ENCODE data around the gene GADD45A. TPM values are rescaled to one million over a fixed set of nuclear protein-coding genes. Genes with fewer than 3 reads are reported as not detected.
A peak's percentile ranks its signal among the peaks of the same experiment; 100 is the strongest.
"Not testable (repeated sequence)": the region's sequence is repeated elsewhere in the genome, so short reads cannot be mapped to it uniquely, and the experiment has no call there.

GADD45A gene
- total and polyA plus RNA-seq, 2 donors: 17.8 to 182 TPM

DNA sequence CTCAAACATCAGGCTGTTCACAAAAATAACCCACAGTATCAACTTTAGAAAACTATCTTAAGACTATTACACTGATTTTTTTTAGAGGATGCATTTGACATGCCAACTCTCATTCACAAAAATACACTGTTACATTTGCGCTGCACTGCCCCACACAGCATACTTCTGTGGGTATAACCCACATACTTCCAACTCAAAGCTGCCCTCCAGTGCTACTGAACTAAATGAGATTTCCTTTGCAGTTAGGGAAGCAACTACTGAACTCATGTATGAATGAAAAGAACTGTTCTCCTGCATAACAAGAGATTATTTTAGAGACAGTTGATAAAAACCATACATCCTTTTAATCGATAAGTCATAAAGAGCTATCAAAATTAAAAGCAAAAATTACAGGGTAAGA is 25.8 kb upstream of the GADD45A start:
- H3K9me3 ChIP-seq (ENCODE audit: control insufficient read depth in 2 of 2, insufficient read depth in 1 of 2, low read length in 1 of 2): no peaks in the 10 kb centered on the region
- H3K27me3 ChIP-seq (ENCODE audit: control insufficient read depth in 2 of 2, insufficient read depth in 1 of 2, low read length in 1 of 2): no peaks in the 10 kb centered on the region
- H3K4me1 ChIP-seq (ENCODE audit: control insufficient read depth in 2 of 2, insufficient read depth in 2 of 2, low read length in 2 of 2): no peaks in the 10 kb centered on the region
- H3K27ac ChIP-seq (ENCODE audit: low read depth in 1 of 2, low read length in 1 of 2): no peak overlapping the region
- WGBS: 88% methylated on average over 2 of the region's 2 CpGs
- H3K36me3 ChIP-seq (ENCODE audit: control insufficient read depth in 2 of 2, insufficient read depth in 2 of 2, low read length in 1 of 2): no peaks in the 10 kb centered on the region
- no peak overlapping the region for H3K4me3 ChIP-seq (ENCODE audit: low read length in 2 of 2)
- no peak for DNase-seq (ENCODE audit: low read depth in 6 of 9, low spot score in 9 of 9)

DNA sequence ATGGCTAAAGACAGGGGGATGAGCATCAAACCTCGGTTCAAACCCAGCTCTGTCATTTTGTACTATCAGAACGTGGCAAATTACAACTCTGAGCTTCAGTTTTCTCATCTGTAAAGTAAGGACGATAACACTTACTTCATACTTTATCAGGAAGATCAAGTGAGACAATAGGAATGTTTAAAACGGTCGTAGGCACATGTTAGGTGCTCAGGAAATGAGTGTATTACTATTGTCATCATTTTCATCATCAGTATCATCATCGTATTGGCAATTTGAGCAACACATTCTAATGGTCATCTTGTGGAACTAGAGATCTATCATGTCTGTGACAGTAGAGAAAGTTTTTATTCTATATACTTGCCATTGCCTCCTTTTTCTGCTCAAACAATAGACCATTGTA is 22.1 kb upstream of the GADD45A start:
- H3K27ac ChIP-seq (ENCODE audit: low read depth in 1 of 2, low read length in 1 of 2): no peak overlapping the region
- no peaks in the 10 kb centered on the region for H3K4me1 ChIP-seq (ENCODE audit: control insufficient read depth in 2 of 2, insufficient read depth in 2 of 2, low read length in 2 of 2)
- no peaks in the 10 kb centered on the region for H3K36me3 ChIP-seq (ENCODE audit: control insufficient read depth in 2 of 2, insufficient read depth in 2 of 2, low read length in 1 of 2)
- DNase-seq (ENCODE audit: low read depth in 6 of 9, low spot score in 9 of 9): no peak
- H3K9me3 ChIP-seq (ENCODE audit: control insufficient read depth in 2 of 2, insufficient read depth in 1 of 2, low read length in 1 of 2): no peaks in the 10 kb centered on the region
- WGBS: 86% methylated on average over 6 of the region's 6 CpGs
- no peak overlapping the region for H3K4me3 ChIP-seq (ENCODE audit: low read length in 2 of 2)
- no peaks in the 10 kb centered on the region for H3K27me3 ChIP-seq (ENCODE audit: control insufficient read depth in 2 of 2, insufficient read depth in 1 of 2, low read length in 1 of 2)

DNA sequence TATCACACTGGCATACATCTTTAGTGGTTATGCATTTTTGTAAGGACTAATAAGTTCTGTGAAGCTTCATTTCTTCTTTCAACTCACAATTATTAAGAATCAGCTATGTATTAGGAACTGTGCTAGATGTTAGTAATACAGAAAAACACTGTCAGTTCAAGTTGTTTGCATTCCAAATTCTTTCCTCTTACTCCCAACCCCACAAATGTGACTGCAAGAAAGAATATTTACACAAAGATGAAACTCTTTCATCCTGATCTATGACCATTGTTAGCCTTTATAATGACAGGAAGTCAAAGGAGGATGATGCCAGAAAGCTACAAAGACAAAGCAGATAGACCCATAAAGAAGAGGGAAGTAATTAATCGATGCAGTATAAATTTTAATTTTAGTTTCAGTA is 21.0 kb upstream of the GADD45A start:
- Histone ChIP-seq H3K4me3 (ENCODE audit: low read length in 2 of 2) (no peak overlapping the region), H3K4me1 (ENCODE audit: control insufficient read depth in 2 of 2, insufficient read depth in 2 of 2, low read length in 2 of 2) (no peaks in the 10 kb centered on the region), H3K36me3 (ENCODE audit: control insufficient read depth in 2 of 2, insufficient read depth in 2 of 2, low read length in 1 of 2) (no peaks in the 10 kb centered on the region), H3K27me3 (ENCODE audit: control insufficient read depth in 2 of 2, insufficient read depth in 1 of 2, low read length in 1 of 2) (no peaks in the 10 kb centered on the region), H3K27ac (ENCODE audit: low read depth in 1 of 2, low read length in 1 of 2) (no peak overlapping the region), H3K9me3 (ENCODE audit: control insufficient read depth in 2 of 2, insufficient read depth in 1 of 2, low read length in 1 of 2) (no peaks in the 10 kb centered on the region)
- 81% methylated on average over 1 of the region's 1 CpG for WGBS
- no peak for DNase-seq (ENCODE audit: low read depth in 6 of 9, low spot score in 9 of 9)

DNA sequence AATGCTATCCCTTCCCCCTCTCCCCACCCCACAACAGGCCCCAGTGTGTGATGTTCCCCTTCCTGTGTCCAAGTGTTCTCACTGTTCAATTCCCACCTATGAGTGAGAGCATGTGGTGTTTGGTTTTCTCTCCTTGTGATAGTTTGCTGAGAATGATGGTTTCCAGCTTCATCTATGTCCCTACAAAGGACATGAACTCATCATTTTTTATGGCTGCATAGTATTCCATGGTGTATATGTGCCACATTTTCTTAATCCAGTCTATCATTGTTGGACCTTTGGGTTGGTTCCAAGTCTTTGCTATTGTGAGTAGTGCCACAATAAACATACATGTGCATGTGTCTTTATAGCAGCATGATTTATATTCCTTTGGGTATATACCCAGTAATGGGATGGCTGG is 19.7 kb upstream of the GADD45A start:
- H3K4me1 ChIP-seq (ENCODE audit: control insufficient read depth in 2 of 2, insufficient read depth in 2 of 2, low read length in 2 of 2); DNase-seq (ENCODE audit: low read depth in 6 of 9, low spot score in 9 of 9); H3K27ac ChIP-seq (ENCODE audit: low read depth in 1 of 2, low read length in 1 of 2); H3K9me3 ChIP-seq (ENCODE audit: control insufficient read depth in 2 of 2, insufficient read depth in 1 of 2, low read length in 1 of 2); H3K27me3 ChIP-seq (ENCODE audit: control insufficient read depth in 2 of 2, insufficient read depth in 1 of 2, low read length in 1 of 2); H3K4me3 ChIP-seq (ENCODE audit: low read length in 2 of 2); H3K36me3 ChIP-seq (ENCODE audit: control insufficient read depth in 2 of 2, insufficient read depth in 2 of 2, low read length in 1 of 2): not testable (repeated sequence)

DNA sequence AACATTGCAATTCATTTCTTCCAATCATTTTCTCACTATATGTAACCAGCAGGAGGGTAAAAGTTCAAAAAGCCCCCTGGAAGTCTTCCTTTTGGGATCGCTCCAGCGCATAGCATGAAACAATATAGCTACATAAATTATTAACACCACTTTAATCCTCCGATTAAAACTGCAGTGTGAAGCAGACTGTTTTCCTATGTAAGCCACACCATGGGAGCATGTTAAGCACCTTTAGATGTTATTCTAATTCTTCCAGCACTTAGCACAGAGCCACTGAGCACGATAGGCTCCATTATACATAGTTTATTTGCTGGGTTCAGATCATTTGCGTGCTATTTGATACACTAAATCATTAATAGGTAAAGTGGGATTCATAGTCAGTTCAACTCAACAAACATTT is 18.4 kb upstream of the GADD45A start:
- no peaks in the 10 kb centered on the region for H3K4me1 ChIP-seq (ENCODE audit: control insufficient read depth in 2 of 2, insufficient read depth in 2 of 2, low read length in 2 of 2)
- 96% methylated on average over 5 of the region's 5 CpGs for WGBS
- no peak overlapping the region for H3K4me3 ChIP-seq (ENCODE audit: low read length in 2 of 2)
- no peaks in the 10 kb centered on the region for H3K36me3 ChIP-seq (ENCODE audit: control insufficient read depth in 2 of 2, insufficient read depth in 2 of 2, low read length in 1 of 2)
- no peaks in the 10 kb centered on the region for H3K27me3 ChIP-seq (ENCODE audit: control insufficient read depth in 2 of 2, insufficient read depth in 1 of 2, low read length in 1 of 2)
- no peak overlapping the region for H3K27ac ChIP-seq (ENCODE audit: low read depth in 1 of 2, low read length in 1 of 2)
- no peaks in the 10 kb centered on the region for H3K9me3 ChIP-seq (ENCODE audit: control insufficient read depth in 2 of 2, insufficient read depth in 1 of 2, low read length in 1 of 2)
- no peak for DNase-seq (ENCODE audit: low read depth in 6 of 9, low spot score in 9 of 9)

DNA sequence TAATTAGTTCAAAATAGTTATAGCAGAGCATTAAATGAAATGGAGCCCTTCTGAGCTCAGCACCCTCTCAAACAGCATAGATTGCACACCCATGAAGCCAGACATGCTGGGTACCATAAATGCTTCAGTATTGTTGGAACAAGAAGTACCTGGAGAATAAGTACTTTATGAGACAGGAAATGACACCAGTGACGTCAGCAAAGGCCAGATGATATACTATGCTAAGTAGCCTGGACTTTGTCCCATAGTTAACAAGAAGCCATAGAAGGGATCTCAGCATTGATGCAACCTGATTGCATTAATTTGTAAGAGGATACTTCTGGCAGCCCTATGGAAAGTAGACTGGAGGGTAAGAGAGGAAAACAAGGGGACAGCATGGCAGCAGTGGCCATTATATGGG is 16.3 kb upstream of the GADD45A start:
- Histone ChIP-seq H3K27ac (ENCODE audit: low read depth in 1 of 2, low read length in 1 of 2) (no peak overlapping the region), H3K4me1 (ENCODE audit: control insufficient read depth in 2 of 2, insufficient read depth in 2 of 2, low read length in 2 of 2) (no peaks in the 10 kb centered on the region), H3K27me3 (ENCODE audit: control insufficient read depth in 2 of 2, insufficient read depth in 1 of 2, low read length in 1 of 2) (no peaks in the 10 kb centered on the region), H3K36me3 (ENCODE audit: control insufficient read depth in 2 of 2, insufficient read depth in 2 of 2, low read length in 1 of 2) (no peaks in the 10 kb centered on the region), H3K4me3 (ENCODE audit: low read length in 2 of 2) (no peak overlapping the region), H3K9me3 (ENCODE audit: control insufficient read depth in 2 of 2, insufficient read depth in 1 of 2, low read length in 1 of 2) (no peaks in the 10 kb centered on the region)
- no peak for DNase-seq (ENCODE audit: low read depth in 6 of 9, low spot score in 9 of 9)
- WGBS: 75% methylated on average over 1 of the region's 1 CpG

DNA sequence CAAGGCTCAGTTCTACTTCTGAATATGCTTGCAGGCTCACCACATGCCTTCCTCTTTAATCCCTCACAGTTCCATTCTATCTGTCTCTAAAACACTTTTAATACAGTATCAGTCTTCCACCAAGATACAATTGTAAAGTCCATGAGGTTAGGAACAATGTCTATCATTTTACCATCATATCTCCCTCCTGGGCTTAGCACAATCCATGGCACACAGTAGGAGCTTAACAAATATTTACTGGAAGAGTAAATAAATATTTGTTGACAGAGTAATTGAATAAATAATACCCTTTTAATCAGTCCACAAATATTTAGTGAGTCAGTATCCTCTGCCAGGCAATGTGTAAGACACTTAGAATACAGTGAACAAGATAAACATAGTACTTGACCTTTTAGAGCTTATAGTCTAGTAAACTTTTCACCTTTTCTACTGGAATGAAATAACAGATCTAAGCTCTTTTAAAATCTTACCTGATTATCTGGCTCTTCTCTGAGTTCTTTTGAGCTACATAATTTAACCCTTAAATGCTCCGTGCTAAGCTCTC is 12.7 kb upstream of the GADD45A start:
- no peaks in the 10 kb centered on the region for H3K27me3 ChIP-seq (ENCODE audit: control insufficient read depth in 2 of 2, insufficient read depth in 1 of 2, low read length in 1 of 2)
- H3K36me3 ChIP-seq (ENCODE audit: control insufficient read depth in 2 of 2, insufficient read depth in 2 of 2, low read length in 1 of 2): no peaks in the 10 kb centered on the region
- no peak overlapping the region for H3K4me3 ChIP-seq (ENCODE audit: low read length in 2 of 2)
- peaks cover 14 to 22% of the 10 kb centered on the region in 2 donors for H3K4me1 ChIP-seq (ENCODE audit: control insufficient read depth in 2 of 2, insufficient read depth in 2 of 2, low read length in 2 of 2)
- no peak for DNase-seq (ENCODE audit: low read depth in 6 of 9, low spot score in 9 of 9)
- H3K27ac ChIP-seq (ENCODE audit: low read depth in 1 of 2, low read length in 1 of 2): no peak overlapping the region
- WGBS: 97% methylated on average over 1 of the region's 1 CpG
- H3K9me3 ChIP-seq (ENCODE audit: control insufficient read depth in 2 of 2, insufficient read depth in 1 of 2, low read length in 1 of 2): no peaks in the 10 kb centered on the region

DNA sequence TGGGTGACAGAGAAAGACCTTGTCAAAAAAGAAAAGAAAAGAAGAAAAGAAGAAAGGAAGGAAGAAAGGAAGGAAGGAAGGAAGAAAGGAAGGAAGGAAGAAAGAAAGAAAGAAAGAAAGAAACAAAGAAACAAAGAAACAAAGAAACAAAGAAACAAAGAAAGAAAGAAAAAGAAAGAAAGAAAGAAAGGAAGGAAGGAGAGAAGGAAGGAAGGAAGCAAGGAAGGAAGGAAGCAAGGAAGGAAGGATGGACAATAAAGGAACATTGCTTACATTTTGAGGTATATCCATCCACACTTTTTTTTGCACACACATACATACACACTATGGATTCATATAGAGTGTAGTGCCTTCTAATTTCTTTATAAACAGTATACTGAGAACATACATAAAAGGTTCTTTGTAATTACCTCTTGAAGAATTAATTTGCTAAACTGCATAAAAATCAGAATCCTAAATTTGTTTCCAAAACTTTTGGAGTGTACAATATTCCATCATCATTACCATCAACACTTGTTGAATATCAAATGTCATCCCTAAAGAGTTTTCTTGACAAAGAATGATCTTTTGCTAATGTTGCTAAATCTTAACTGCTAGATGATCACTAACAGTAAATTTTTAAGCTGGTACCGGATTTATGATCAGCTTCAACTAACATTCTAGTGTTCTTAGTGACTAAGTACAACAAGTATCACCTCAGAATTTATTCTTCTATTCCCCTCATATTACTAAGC is 11.4 kb upstream of the GADD45A start:
- Histone ChIP-seq H3K4me3 (ENCODE audit: low read length in 2 of 2) (no peak overlapping the region), H3K9me3 (ENCODE audit: control insufficient read depth in 2 of 2, insufficient read depth in 1 of 2, low read length in 1 of 2) (no peaks in the 10 kb centered on the region), H3K4me1 (ENCODE audit: control insufficient read depth in 2 of 2, insufficient read depth in 2 of 2, low read length in 2 of 2) (peaks cover 14 to 22% of the 10 kb centered on the region in 2 donors), H3K36me3 (ENCODE audit: control insufficient read depth in 2 of 2, insufficient read depth in 2 of 2, low read length in 1 of 2) (no peaks in the 10 kb centered on the region), H3K27me3 (ENCODE audit: control insufficient read depth in 2 of 2, insufficient read depth in 1 of 2, low read length in 1 of 2) (no peaks in the 10 kb centered on the region), H3K27ac (ENCODE audit: low read depth in 1 of 2, low read length in 1 of 2) (no peak overlapping the region)
- no peak for DNase-seq (ENCODE audit: low read depth in 6 of 9, low spot score in 9 of 9)
- WGBS: 93% methylated on average over 1 of the region's 1 CpG

DNA sequence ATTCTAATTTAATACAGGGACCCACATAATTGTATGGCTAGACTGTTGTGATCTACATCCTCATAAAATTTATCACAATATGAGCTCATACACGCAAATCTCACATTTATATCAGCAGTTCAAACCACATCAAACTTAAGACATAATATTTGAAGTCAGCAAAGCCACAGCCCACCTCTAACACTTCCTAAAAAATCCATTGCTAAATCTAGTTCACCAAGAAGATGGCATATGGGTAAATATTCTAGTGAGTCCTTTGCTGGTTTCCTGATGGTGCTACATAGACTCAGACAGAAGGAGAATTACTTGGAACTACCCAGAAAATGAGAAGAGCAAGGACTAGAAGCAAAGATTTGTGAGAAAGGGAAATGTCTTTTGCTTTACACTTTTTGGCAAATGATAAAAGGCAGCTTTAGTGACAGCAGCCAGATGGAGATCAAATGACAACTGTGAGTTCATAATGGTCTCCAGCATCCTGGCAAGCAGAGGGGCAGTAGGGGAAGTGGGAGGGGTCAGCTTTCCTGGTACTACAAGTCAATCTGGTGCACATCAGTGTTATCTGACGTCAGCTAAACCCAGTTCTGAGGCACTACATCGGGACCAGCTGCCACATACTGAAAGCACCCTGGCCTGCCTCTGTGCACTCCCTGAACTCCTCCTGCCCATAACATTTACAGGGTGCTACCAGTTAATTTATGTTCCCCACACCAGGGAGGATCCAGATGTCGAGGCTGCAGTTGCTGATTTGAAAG is 10.6 kb upstream of the GADD45A start:
- H3K36me3 ChIP-seq (ENCODE audit: control insufficient read depth in 2 of 2, insufficient read depth in 2 of 2, low read length in 1 of 2): no peaks in the 10 kb centered on the region
- 1% methylated on average over 4 of the region's 4 CpGs for WGBS
- H3K9me3 ChIP-seq (ENCODE audit: control insufficient read depth in 2 of 2, insufficient read depth in 1 of 2, low read length in 1 of 2): no peaks in the 10 kb centered on the region
- peak overlapping the region in 1 of 2 donors; percentile 43 for H3K27ac ChIP-seq (ENCODE audit: low read depth in 1 of 2, low read length in 1 of 2)
- no peaks in the 10 kb centered on the region for H3K27me3 ChIP-seq (ENCODE audit: control insufficient read depth in 2 of 2, insufficient read depth in 1 of 2, low read length in 1 of 2)
- no peak overlapping the region for H3K4me3 ChIP-seq (ENCODE audit: low read length in 2 of 2)
- DNase-seq (ENCODE audit: low read depth in 6 of 9, low spot score in 9 of 9): peak in 7 of 9 donors; percentile 26 to 72 (median 47)
- H3K4me1 ChIP-seq (ENCODE audit: control insufficient read depth in 2 of 2, insufficient read depth in 2 of 2, low read length in 2 of 2): peaks cover 14 to 22% of the 10 kb centered on the region in 2 donors
